ENCODE results near the gene UBL4B. TPM values are rescaled to one million over a fixed set of nuclear protein-coding genes. Genes with fewer than 3 reads are reported as not detected.

UBL4B gene
- total and polyA plus RNA-seq, 2 experiments from 2014 or later: not detected

DNA sequence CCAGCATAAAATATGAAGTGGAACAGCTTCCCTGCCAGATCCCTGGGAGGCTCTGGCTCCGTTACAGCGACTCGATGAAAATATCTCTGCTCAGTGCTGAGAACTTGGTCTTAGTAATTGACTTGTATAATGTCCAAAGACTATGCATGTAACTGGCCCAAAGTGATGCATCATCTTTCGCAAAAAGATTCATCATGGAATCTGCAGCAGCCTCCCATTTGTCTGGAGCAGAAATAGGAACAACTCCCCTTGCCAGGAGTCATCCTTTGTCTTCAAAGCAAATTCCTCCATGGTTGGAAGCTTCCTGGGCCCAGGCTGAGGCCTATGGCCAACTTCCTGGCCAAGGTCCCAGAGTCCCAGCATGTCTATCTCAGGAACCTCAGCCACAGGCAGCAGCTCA lies 21.2 kb downstream of the UBL4B start (continued):
- TF ChIP-seq, protein P1, sequence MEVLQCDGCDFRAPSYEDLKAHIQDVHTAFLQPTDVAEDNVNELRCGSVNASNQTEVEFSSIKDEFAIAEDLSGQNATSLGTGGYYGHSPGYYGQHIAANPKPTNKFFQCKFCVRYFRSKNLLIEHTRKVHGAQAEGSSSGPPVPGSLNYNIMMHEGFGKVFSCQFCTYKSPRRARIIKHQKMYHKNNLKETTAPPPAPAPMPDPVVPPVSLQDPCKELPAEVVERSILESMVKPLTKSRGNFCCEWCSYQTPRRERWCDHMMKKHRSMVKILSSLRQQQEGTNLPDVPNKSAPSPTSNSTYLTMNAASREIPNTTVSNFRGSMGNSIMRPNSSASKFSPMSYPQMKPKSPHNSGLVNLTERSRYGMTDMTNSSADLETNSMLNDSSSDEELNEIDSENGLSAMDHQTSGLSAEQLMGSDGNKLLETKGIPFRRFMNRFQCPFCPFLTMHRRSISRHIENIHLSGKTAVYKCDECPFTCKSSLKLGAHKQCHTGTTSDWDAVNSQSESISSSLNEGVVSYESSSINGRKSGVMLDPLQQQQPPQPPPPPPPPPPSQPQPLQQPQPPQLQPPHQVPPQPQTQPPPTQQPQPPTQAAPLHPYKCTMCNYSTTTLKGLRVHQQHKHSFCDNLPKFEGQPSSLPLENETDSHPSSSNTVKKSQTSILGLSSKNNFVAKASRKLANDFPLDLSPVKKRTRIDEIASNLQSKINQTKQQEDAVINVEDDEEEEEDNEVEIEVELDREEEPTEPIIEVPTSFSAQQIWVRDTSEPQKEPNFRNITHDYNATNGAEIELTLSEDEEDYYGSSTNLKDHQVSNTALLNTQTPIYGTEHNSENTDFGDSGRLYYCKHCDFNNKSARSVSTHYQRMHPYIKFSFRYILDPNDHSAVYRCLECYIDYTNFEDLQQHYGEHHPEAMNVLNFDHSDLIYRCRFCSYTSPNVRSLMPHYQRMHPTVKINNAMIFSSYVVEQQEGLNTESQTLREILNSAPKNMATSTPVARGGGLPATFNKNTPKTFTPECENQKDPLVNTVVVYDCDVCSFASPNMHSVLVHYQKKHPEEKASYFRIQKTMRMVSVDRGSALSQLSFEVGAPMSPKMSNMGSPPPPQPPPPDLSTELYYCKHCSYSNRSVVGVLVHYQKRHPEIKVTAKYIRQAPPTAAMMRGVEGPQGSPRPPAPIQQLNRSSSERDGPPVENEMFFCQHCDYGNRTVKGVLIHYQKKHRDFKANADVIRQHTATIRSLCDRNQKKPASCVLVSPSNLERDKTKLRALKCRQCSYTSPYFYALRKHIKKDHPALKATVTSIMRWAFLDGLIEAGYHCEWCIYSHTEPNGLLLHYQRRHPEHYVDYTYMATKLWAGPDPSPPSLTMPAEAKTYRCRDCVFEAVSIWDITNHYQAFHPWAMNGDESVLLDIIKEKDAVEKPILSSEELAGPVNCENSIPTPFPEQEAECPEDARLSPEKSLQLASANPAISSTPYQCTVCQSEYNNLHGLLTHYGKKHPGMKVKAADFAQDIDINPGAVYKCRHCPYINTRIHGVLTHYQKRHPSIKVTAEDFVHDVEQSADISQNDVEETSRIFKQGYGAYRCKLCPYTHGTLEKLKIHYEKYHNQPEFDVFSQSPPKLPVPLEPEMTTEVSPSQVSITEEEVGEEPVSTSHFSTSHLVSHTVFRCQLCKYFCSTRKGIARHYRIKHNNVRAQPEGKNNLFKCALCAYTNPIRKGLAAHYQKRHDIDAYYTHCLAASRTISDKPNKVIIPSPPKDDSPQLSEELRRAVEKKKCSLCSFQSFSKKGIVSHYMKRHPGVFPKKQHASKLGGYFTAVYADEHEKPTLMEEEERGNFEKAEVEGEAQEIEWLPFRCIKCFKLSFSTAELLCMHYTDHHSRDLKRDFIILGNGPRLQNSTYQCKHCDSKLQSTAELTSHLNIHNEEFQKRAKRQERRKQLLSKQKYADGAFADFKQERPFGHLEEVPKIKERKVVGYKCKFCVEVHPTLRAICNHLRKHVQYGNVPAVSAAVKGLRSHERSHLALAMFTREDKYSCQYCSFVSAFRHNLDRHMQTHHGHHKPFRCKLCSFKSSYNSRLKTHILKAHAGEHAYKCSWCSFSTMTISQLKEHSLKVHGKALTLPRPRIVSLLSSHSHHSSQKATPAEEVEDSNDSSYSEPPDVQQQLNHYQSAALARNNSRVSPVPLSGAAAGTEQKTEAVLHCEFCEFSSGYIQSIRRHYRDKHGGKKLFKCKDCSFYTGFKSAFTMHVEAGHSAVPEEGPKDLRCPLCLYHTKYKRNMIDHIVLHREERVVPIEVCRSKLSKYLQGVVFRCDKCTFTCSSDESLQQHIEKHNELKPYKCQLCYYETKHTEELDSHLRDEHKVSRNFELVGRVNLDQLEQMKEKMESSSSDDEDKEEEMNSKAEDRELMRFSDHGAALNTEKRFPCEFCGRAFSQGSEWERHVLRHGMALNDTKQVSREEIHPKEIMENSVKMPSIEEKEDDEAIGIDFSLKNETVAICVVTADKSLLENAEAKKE (CRISPR knock-in tag; IDR thresholded peaks at IDR 0.05): no peak
- no peak for TF ChIP-seq POLR2AphosphoS5 (IDR thresholded peaks at IDR 0.05; ENCODE audit: low read depth)
- TF ChIP-seq ZNF331 (CRISPR knock-in tag; IDR thresholded peaks at IDR 0.05; ENCODE audit: low read depth): no peak

DNA sequence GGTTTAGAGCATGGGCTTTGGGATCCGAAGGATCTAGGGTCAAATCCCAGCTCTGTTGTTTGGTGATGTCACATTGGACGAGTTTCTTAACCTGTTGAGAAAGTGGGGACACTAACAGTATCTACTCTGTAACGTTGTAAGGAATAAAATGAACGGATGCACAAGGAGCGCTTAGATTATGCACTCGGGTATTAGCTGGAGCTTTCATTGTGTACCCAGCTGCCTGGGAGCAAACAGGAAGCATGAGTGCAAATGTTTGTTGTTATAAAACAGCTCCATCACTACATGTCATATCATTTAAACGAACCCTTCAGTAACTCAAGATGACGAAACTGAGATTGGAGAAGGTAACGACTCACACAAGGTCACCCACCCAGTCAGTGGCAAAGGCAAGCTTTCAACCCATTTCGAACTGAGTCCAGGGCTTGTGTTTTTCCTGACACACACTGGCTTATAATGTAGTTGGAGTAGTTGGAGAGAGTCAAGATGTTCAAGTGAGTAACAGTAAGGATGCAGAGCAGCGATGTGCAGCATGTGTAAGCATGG lies 21.9 kb downstream of the UBL4B start:
- Mint-ChIP-seq H3K27ac (no peak overlapping the region), H3K36me3 (ENCODE audit: low read depth) (no peaks in the 10 kb centered on the region), H3K4me3 (no peak overlapping the region), H3K9me3 (no peaks in the 10 kb centered on the region; the same call in 2 of the 3 replicates), H3K27me3 (ENCODE audit: insufficient read depth, low read depth, poor library complexity) (peaks cover 23% of the 10 kb centered on the region), H3K4me1 (peaks cover 37% of the 10 kb centered on the region)
- Histone ChIP-seq H3K27ac (ENCODE audit: low read depth) (no peak overlapping the region), H3K4me1 (ENCODE audit: insufficient read depth) (peaks cover 29% of the 10 kb centered on the region), H3K4me2 (no peak overlapping the region), H3K27me3 (ENCODE audit: insufficient read depth) (peaks cover 22% of the 10 kb centered on the region), H3K79me2 (replicated peaks; ENCODE audit: insufficient read depth) (no peaks in the 10 kb centered on the region), H4K20me1 (replicated peaks; ENCODE audit: insufficient read depth) (no peaks in the 10 kb centered on the region), H3K36me3 (ENCODE audit: insufficient read depth) (no peaks in the 10 kb centered on the region), H3F3A (replicated peaks; ENCODE audit: low read depth) (no peaks in the 10 kb centered on the region), H3K4me3 (no peak overlapping the region), H2AFZ (no peak overlapping the region), H3K9me2 (ENCODE audit: insufficient read depth) (no peaks in the 10 kb centered on the region)
- ATAC-seq (no peak), DNase-seq (ENCODE audit: low spot score) (no peak)
- TF ChIP-seq, protein P2, sequence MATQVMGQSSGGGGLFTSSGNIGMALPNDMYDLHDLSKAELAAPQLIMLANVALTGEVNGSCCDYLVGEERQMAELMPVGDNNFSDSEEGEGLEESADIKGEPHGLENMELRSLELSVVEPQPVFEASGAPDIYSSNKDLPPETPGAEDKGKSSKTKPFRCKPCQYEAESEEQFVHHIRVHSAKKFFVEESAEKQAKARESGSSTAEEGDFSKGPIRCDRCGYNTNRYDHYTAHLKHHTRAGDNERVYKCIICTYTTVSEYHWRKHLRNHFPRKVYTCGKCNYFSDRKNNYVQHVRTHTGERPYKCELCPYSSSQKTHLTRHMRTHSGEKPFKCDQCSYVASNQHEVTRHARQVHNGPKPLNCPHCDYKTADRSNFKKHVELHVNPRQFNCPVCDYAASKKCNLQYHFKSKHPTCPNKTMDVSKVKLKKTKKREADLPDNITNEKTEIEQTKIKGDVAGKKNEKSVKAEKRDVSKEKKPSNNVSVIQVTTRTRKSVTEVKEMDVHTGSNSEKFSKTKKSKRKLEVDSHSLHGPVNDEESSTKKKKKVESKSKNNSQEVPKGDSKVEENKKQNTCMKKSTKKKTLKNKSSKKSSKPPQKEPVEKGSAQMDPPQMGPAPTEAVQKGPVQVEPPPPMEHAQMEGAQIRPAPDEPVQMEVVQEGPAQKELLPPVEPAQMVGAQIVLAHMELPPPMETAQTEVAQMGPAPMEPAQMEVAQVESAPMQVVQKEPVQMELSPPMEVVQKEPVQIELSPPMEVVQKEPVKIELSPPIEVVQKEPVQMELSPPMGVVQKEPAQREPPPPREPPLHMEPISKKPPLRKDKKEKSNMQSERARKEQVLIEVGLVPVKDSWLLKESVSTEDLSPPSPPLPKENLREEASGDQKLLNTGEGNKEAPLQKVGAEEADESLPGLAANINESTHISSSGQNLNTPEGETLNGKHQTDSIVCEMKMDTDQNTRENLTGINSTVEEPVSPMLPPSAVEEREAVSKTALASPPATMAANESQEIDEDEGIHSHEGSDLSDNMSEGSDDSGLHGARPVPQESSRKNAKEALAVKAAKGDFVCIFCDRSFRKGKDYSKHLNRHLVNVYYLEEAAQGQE (IDR thresholded peaks at IDR 0.05; ENCODE audit: unreplicated experiment): no peak
- no peak for TF ChIP-seq CREB1 (CRISPR knock-in tag; IDR thresholded peaks at IDR 0.05; ENCODE audit: low read depth)
- no peak for TF ChIP-seq NANOG (IDR thresholded peaks at IDR 0.05; ENCODE audit: borderline replicate concordance)
- TF ChIP-seq POLR2AphosphoS5 (IDR thresholded peaks at IDR 0.05; ENCODE audit: low read depth): no peak
- TF ChIP-seq EZH2 (IDR thresholded peaks at IDR 0.05; ENCODE audit: low read depth, unreplicated experiment): no peak
- TF ChIP-seq JUNB (IDR thresholded peaks at IDR 0.05; ENCODE audit: unreplicated experiment): no peak
- TF ChIP-seq ZNF114 (CRISPR knock-in tag; IDR thresholded peaks at IDR 0.05): no peak
- no peak for TF ChIP-seq STAT1 (IDR thresholded peaks at IDR 0.05; ENCODE audit: unreplicated experiment)
- TF ChIP-seq ZNF331 (CRISPR knock-in tag; IDR thresholded peaks at IDR 0.05; ENCODE audit: low read depth): no peak
- TF ChIP-seq, protein P3, sequence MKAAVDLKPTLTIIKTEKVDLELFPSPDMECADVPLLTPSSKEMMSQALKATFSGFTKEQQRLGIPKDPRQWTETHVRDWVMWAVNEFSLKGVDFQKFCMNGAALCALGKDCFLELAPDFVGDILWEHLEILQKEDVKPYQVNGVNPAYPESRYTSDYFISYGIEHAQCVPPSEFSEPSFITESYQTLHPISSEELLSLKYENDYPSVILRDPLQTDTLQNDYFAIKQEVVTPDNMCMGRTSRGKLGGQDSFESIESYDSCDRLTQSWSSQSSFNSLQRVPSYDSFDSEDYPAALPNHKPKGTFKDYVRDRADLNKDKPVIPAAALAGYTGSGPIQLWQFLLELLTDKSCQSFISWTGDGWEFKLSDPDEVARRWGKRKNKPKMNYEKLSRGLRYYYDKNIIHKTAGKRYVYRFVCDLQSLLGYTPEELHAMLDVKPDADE (IDR thresholded peaks at IDR 0.05): no peak
- TF ChIP-seq EZH2phosphoT487 (IDR thresholded peaks at IDR 0.05; ENCODE audit: unreplicated experiment): no peak
- TF ChIP-seq, protein P4, sequence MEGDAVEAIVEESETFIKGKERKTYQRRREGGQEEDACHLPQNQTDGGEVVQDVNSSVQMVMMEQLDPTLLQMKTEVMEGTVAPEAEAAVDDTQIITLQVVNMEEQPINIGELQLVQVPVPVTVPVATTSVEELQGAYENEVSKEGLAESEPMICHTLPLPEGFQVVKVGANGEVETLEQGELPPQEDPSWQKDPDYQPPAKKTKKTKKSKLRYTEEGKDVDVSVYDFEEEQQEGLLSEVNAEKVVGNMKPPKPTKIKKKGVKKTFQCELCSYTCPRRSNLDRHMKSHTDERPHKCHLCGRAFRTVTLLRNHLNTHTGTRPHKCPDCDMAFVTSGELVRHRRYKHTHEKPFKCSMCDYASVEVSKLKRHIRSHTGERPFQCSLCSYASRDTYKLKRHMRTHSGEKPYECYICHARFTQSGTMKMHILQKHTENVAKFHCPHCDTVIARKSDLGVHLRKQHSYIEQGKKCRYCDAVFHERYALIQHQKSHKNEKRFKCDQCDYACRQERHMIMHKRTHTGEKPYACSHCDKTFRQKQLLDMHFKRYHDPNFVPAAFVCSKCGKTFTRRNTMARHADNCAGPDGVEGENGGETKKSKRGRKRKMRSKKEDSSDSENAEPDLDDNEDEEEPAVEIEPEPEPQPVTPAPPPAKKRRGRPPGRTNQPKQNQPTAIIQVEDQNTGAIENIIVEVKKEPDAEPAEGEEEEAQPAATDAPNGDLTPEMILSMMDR (conservative IDR thresholded peaks at IDR 0.05; ENCODE audit: low read depth in 2 of 2): no peak
